WTC11 (cell line): Measurements from ENCODE around the gene ZNF587. TPM values are rescaled to one million over a fixed set of nuclear protein-coding genes. Genes with fewer than 3 reads are reported as not detected.
"Not testable (repeated sequence)": the region's sequence is repeated elsewhere in the genome, so short reads cannot be mapped to it uniquely, and the experiment has no call there.

Experiments
- ATAC-seq: fragments of 200-7000 bp; cut with Tn5 transposase; 2 replicates; pipeline ENCODE4 v1.10.0; 2021; ENCODE audit warnings: mild to moderate bottlenecking, moderate library complexity
- CTCF ChIA-PET: fragments of 300-600 bp; sonication (Branson Sonifier 250); formaldehyde crosslinking; loops from one replicate; lab custom pipeline; 2021; ENCODE audit warnings: antibody characterized with exemption; lab: Charles Lee
- POLR2A ChIA-PET: fragments of 350-600 bp; sonication (Branson Sonifier 250); formaldehyde crosslinking; loops from one replicate; lab custom pipeline; 2021; ENCODE audit warnings: antibody characterized with exemption; lab: Charles Lee
- DNase-seq: peaks from one replicate; pipeline ENCODE4 v3.0.0; 2021; ENCODE audit warnings: low spot score
- H3K27ac Mint-ChIP-seq: 2 replicates; pipeline ENCODE4 v1.8.0; 2021; ENCODE audit warnings: mixed read lengths
- H3K27me3 Mint-ChIP-seq: 2 replicates; pipeline ENCODE4 v1.8.0; 2021; ENCODE audit warnings: low read depth, mild to moderate bottlenecking, moderate library complexity, mixed read lengths
- H3K36me3 Mint-ChIP-seq: 2 replicates; pipeline ENCODE4 v1.8.0; 2021; ENCODE audit warnings: mixed read lengths
- H3K4me1 Mint-ChIP-seq: 2 replicates; pipeline ENCODE4 v1.8.0; 2022; ENCODE audit warnings: mixed read lengths
- H3K4me3 Mint-ChIP-seq: 2 replicates; pipeline ENCODE4 v1.8.0; 2021; ENCODE audit warnings: mild to moderate bottlenecking, moderate library complexity, mixed read lengths
- H3K9me3 Mint-ChIP-seq: 2 replicates; pipeline ENCODE4 v1.8.0; 2021; ENCODE audit warnings: mixed read lengths
- AR ChIP-seq: fragments of 250-450 bp; sonication (Bioruptor Pico); IDR thresholded peaks from 2 replicates; pipeline ENCODE4 v1.9.0; 2021; ENCODE audit warnings: mild to moderate bottlenecking
- ATF1 ChIP-seq: sonication (generic); formaldehyde crosslinking; IDR thresholded peaks from 2 replicates; pipeline ENCODE4 v1.8.1; 2023; ENCODE audit warnings: mild to moderate bottlenecking, moderate library complexity, missing genetic modification reagents
- ATF2 ChIP-seq: sonication (generic); formaldehyde crosslinking; IDR thresholded peaks from 2 replicates; pipeline ENCODE4 v1.8.1; 2022; ENCODE audit warnings: low read depth, missing genetic modification reagents, borderline replicate concordance
- CTCF ChIP-seq: fragments of 200-600 bp; IDR thresholded peaks from 2 replicates; pipeline ENCODE4 v1.8.0; 2022; ENCODE audit warnings: antibody characterized with exemption
- E2F1 ChIP-seq: sonication (generic); formaldehyde crosslinking; IDR thresholded peaks from 2 replicates; pipeline ENCODE4 v1.8.0; 2022; ENCODE audit warnings: mild to moderate bottlenecking, missing genetic modification reagents
- E2F4 ChIP-seq: sonication (generic); formaldehyde crosslinking; IDR thresholded peaks from 2 replicates; pipeline ENCODE4 v1.8.1; 2022; ENCODE audit warnings: low read depth, mild to moderate bottlenecking, moderate library complexity, missing genetic modification reagents, borderline replicate concordance
- EMX1 ChIP-seq: fragments of 250-450 bp; sonication (Bioruptor Pico); IDR thresholded peaks from 2 replicates; pipeline ENCODE4 v1.8.0; 2021; ENCODE audit warnings: mild to moderate bottlenecking
- ESRRA ChIP-seq: sonication (generic); formaldehyde crosslinking; IDR thresholded peaks from 2 replicates; pipeline ENCODE4 v1.8.1; 2022; ENCODE audit warnings: mild to moderate bottlenecking, missing genetic modification reagents, borderline replicate concordance
- FOXJ3 ChIP-seq: sonication (generic); formaldehyde crosslinking; IDR thresholded peaks from 2 replicates; pipeline ENCODE4 v1.9.0; 2021; ENCODE audit warnings: missing genetic modification reagents, mild to moderate bottlenecking, borderline replicate concordance
- FOXK1 ChIP-seq: sonication (generic); formaldehyde crosslinking; IDR thresholded peaks from 2 replicates; pipeline ENCODE4 v1.8.0; 2022; ENCODE audit warnings: mild to moderate bottlenecking, moderate library complexity, missing genetic modification reagents
- JUN ChIP-seq: sonication (generic); formaldehyde crosslinking; IDR thresholded peaks from 2 replicates; pipeline ENCODE4 v1.8.0; 2023; ENCODE audit warnings: mild to moderate bottlenecking, missing genetic modification reagents
- MXD4 ChIP-seq: fragments of 250-450 bp; sonication (Bioruptor Pico); IDR thresholded peaks from 2 replicates; pipeline ENCODE4 v1.8.0; 2021; ENCODE audit warnings: mild to moderate bottlenecking, moderate library complexity, borderline replicate concordance
- OVOL2 ChIP-seq: fragments of 250-450 bp; sonication (Bioruptor Pico); IDR thresholded peaks from 2 replicates; pipeline ENCODE4 v1.9.0; 2021; ENCODE audit warnings: mild to moderate bottlenecking, borderline replicate concordance
- SMAD4 ChIP-seq: sonication (generic); formaldehyde crosslinking; IDR thresholded peaks from 2 replicates; pipeline ENCODE4 v1.8.0; 2022; ENCODE audit warnings: mild to moderate bottlenecking, missing genetic modification reagents
- STAT6 ChIP-seq: sonication (generic); formaldehyde crosslinking; conservative IDR thresholded peaks from 2 replicates; pipeline ENCODE4 v1.8.1; 2023; ENCODE audit warnings: mild to moderate bottlenecking, low read depth, missing genetic modification reagents, moderate library complexity
- ZMAT4 ChIP-seq: fragments of 250-450 bp; sonication (Bioruptor Pico); IDR thresholded peaks from 2 replicates; pipeline ENCODE4 v1.9.0; 2021; ENCODE audit warnings: mild to moderate bottlenecking
- ZNF317 ChIP-seq: sonication (generic); formaldehyde crosslinking; IDR thresholded peaks from 2 replicates; pipeline ENCODE4 v1.8.1; 2023; ENCODE audit warnings: low read depth, mild to moderate bottlenecking, moderate library complexity, missing genetic modification reagents, borderline replicate concordance
- ZNF396 ChIP-seq: fragments of 250-450 bp; sonication (Bioruptor Pico); IDR thresholded peaks from 2 replicates; pipeline ENCODE4 v1.8.0; 2021; ENCODE audit warnings: mild to moderate bottlenecking, moderate library complexity, borderline replicate concordance
- ZNF423 ChIP-seq: fragments of 250-450 bp; sonication (Bioruptor Pico); IDR thresholded peaks from 2 replicates; pipeline ENCODE4 v2.1.2; 2022; ENCODE audit warnings: mild to moderate bottlenecking, moderate library complexity
- total RNA-seq: library from RNA; stranded (reverse); gene quantifications from 3 replicates; pipeline ENCODE4 v1.2.3, GENCODE V29; 2021

ZNF587 gene
- total RNA-seq, 1 experiment from 2014 or later, result 57.0 TPM

- ATAC-seq (no peak), DNase-seq (no peak)
- Mint-ChIP-seq H3K9me3 (no peaks in the 10 kb centered on the region), H3K4me3 (no peak overlapping the region), H3K27me3 (no peaks in the 10 kb centered on the region), H3K27ac (no peak overlapping the region; the same call in none of the 2 replicates), H3K36me3 (peaks cover 48% of the 10 kb centered on the region), H3K4me1 (peaks cover 38% of the 10 kb centered on the region)
- CTCF ChIA-PET, result no interaction called here
- TF ChIP-seq EMX1 (no peak), SMAD4 (CRISPR knock-in tag) (no peak), ZNF396 (CRISPR knock-in tag) (no peak), CTCF (no peak), ATF2 (no peak), ESRRA (no peak), AR (CRISPR knock-in tag) (no peak), STAT6 (CRISPR knock-in tag) (no peak), JUN (CRISPR knock-in tag) (no peak), ATF1 (no peak), E2F4 (CRISPR knock-in tag) (no peak), FOXJ3 (CRISPR knock-in tag) (no peak), OVOL2 (CRISPR knock-in tag) (no peak), ZNF423 (no peak), FOXK1 (no peak), E2F1 (CRISPR knock-in tag) (no peak), MXD4 (CRISPR knock-in tag) (no peak), ZMAT4 (CRISPR knock-in tag) (no peak), ZNF317 (CRISPR knock-in tag) (no peak)
- POLR2A ChIA-PET, result no interaction called here
Observed at GRCh38 chr19:57807541-57807940, 42.1 kb upstream of the ZNF587 start.

GRCh38 chr19:57810410-57811295 lies 39.0 kb upstream of the ZNF587 start:
- H3K4me3 Mint-ChIP-seq, DNase-seq, H3K27me3 Mint-ChIP-seq, ATAC-seq, H3K27ac Mint-ChIP-seq, POLR2A ChIA-PET, H3K9me3 Mint-ChIP-seq, CTCF ChIA-PET: not testable (repeated sequence)
- H3K36me3 Mint-ChIP-seq, result peaks cover 50% of the 10 kb centered on the region
- H3K4me1 Mint-ChIP-seq, result peaks cover 28% of the 10 kb centered on the region
